GM21515 (cell line): ENCODE measurements around the gene SGCA.

Source experiments
- ATAC-seq: cut with Tn5 transposase; IDR thresholded peaks from one replicate; pipeline ENCODE4 v1.9.1; 2021; ENCODE audit not compliant: unreplicated experiment

SGCA gene

GRCh38 chr17:50165867-50166517 is at the start of gene SGCA:
SGCA (plus strand) TSS chr17:50166005; CDS start chr17:50166041, 36 bp downstream.
- no peak for ATAC-seq

DNA sequence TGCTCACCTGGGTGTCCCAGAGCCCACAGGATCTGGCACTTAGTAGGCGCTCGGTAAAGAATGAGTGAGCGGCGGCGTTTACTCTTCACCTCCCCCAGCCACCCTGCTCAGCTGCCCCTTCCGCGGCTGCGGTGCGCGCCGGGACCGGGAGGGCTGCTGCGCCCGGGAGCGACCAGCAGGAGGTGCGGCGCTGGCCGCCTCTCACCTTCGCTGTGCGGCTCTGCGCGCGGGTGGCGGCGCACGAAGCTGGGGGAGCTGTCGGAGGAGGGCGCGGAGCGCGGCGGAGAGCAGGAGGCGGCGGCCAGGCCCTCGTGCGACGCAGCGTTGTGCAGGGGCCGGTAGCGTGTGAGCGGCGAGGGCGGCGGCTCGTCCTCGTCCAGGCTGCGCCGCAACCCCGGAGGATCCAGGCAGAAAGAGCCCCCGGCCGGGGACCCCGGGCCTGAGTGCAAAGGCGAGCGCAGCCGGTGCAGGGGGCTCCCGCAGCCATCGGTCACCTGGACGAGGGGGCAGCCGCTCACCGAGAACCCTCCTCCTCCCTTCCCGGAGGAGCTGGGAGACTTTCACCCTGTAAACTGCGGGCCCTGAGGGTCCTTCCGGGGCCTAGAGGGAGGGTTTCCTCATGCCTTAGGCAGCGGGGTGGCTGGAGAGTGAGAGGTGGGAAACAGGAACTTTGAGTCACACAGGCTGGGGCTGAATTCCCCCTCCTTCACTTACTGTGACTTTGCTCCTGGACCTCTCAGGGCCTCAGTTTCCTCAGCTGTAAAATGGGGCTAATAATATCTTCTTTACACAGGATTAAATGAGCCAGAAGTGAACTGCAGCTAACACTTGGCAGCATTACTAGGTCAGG is 48.4 kb upstream of the SGCA start:
- no peak for ATAC-seq

- no peak for ATAC-seq
Observed at GRCh38 chr17:50118076-50118827, 47.6 kb upstream of the SGCA start.

GRCh38 chr17:50118828-50119218 is 47.0 kb upstream of the SGCA start:
- no peak for ATAC-seq

GRCh38 chr17:50120475-50121253 is 45.1 kb upstream of the SGCA start:
- no peak for ATAC-seq

GRCh38 chr17:50122945-50123344 is 42.9 kb upstream of the SGCA start:
- no peak for ATAC-seq

DNA sequence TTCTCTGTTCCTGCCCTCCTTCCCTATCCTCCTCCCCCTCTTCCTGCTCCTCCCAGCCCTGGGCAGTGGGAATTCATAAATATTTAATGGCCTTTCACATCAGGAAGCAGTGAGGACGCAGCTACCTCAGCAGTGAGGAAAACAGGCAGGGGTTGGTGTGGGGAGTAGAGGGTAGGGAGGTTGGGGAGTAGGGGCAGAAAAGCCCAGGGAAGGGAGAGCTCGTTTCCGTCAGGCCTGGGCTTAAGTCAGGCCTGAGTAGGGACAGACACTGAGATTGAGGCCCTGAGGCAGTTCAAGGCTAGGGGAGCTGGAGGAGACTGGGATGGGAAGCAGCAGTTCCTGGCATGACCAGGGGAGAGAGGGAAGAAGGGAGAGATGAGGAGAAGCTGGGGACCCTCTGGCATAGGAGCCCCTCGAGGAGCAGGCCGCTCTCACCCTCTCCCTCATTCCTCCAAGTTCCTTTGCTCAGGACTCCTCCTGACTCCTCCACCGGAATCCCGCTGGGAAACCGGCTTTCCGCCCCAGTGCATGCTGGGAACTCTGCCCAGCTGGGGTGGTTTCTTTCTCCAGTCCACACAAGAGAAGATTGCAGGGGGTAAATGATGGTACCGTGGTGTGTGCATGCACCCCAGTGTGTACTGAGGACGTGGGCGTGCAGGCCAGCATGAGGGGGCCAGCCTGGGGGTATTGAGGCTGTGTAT is 42.0 kb upstream of the SGCA start:
- no peak for ATAC-seq

GRCh38 chr17:50125420-50125997 is 40.3 kb upstream of the SGCA start:
- no peak for ATAC-seq

DNA sequence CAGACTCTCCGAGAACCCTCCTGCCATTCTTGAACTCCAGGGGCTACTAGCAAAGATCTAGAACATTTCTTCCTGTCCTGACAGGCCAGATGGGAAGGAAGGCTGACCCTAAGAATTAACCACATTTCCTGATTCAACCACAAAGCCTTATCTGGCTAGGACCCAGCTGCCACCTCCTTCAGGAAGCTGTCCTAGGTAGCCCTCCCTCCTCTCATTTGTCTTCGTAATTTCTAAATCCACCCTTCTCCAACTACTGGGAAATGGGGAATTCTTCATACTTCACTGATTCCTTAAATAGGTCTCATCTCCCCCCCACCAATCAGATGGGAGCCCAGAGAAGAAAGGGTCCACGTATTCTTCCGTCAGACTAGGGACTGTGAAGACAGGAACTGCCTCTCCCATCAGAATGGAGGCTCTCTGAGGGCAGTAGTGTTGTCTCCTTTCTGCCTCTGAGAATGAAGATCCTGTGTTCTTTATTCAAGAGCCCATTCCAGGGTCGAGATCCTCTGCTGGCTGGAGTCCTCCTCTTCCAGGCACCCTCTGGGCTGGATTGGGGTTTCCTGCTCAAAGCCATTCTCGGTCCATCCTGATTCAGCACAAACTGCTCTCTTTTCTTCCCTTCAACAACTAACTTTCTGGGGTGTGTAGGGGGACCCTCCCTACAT is 38.0 kb upstream of the SGCA start:
- no peak for ATAC-seq

GRCh38 chr17:50128441-50129352 is 37.1 kb upstream of the SGCA start:
- ATAC-seq: no peak

DNA sequence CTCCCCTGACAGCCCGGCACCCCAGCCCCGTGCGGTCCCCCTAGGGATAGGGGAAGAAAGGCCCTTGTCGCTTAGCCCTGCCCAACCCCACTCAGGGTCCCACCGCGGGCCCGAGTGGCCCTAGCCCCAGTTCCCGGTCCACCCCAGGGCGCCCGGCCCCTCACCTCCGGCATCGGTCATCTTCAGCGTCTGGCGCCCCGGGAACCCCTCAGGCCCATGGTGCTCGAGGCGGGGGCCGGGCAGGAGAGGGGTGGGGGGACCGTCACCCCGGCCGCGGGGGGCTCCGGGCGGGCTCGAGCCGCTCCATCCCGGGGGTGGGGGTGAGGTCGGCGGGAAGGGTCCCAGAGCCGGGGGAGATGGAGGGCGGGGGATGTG is 36.5 kb upstream of the SGCA start:
- no peak for ATAC-seq

GRCh38 chr17:50129728-50130558 is 35.9 kb upstream of the SGCA start, which contains the start of gene SAMD14:
SAMD14 (minus strand) TSS chr17:50130160; CDS start chr17:50124959, 5,201 bp downstream.
- no peak for ATAC-seq

GRCh38 chr17:50130559-50131305 is 35.1 kb upstream of the SGCA start:
- no peak for ATAC-seq

GRCh38 chr17:50132104-50132794 is 33.6 kb upstream of the SGCA start:
- no peak for ATAC-seq

DNA sequence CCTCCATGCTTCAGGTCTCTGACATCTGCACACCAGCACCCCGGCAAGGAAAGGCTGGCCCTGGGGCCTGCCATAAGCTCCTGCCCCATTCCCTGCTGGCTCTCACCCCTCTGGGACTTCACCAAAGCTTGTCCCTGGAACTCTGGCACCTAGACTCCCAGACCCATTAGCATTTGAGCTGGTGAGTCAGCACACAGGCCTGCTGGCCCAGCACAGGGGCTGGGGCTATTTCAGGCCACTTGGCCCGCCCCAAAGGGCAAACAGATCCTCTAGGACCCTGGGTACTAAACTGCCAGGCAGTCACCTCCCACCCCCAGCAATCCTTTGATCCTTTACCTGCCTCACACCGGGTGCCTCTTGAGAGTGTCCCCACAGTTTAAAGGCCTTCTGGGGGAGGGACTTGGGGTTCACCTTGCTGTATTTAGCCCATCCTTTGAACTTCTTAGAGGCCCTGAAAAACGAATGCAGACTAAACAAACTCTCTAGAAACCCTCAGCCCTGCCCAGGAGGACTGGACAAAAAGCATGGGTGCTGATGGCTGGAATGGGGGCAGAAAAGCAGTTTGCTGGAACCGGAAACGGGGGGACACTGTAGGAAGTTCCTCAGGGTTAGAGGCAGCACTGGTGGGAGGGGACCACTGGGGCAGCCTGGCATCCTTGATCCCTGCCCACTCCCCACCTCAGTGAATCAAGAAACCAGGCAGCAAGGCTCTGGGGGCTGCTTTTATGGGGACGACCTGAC is 32.6 kb upstream of the SGCA start:
- no peak for ATAC-seq

GRCh38 chr17:50133769-50134099 is 32.1 kb upstream of the SGCA start:
- no peak for ATAC-seq
